GM12878 (cell line): ENCODE data around the gene IFIT5. TPM values are rescaled to one million over a fixed set of nuclear protein-coding genes. Genes with fewer than 3 reads are reported as not detected.

Source experiments
- BHLHE40 ChIP-seq, 2 experiments: fragments of 450-650 bp in 1 of 2; IDR thresholded peaks; 2 replicates each; pipeline ENCODE4 v1.6.1; 2011 to 2017; ENCODE audit warnings: low read depth in 2 of 2, borderline replicate concordance in 1 of 2, improper control_type of control experiment in 1 of 2, low read length in 1 of 2, mild to moderate bottlenecking in 1 of 2
- IKZF2 ChIP-seq, 2 experiments: fragments of 450-650 bp; IDR thresholded peaks; 2 replicates each; pipeline ENCODE4 v1.6.1; 2017; ENCODE audit warnings: mild to moderate bottlenecking in 2 of 2, moderate library complexity in 2 of 2
- MEF2A ChIP-seq: IDR thresholded peaks from 2 replicates; pipeline ENCODE4 v1.6.1; 2011; ENCODE audit warnings: low read depth, mild to moderate bottlenecking, low read length, moderate library complexity; ENCODE audit not compliant: insufficient read depth
- MEF2B ChIP-seq: fragments of 450-650 bp; IDR thresholded peaks from 2 replicates; pipeline ENCODE4 v1.6.1; 2018; ENCODE audit warnings: mild to moderate bottlenecking, moderate library complexity; ENCODE audit not compliant: partially characterized antibody, poor library complexity, severe bottlenecking
- MYC ChIP-seq: IDR thresholded peaks from 2 replicates; pipeline ENCODE4 v1.6.1; 2011; ENCODE audit warnings: mild to moderate bottlenecking, low read length, moderate library complexity, inconsistent platforms; ENCODE audit not compliant: insufficient read depth, insufficient replicate concordance, insufficient read length, severe bottlenecking
- NFIC ChIP-seq: IDR thresholded peaks from 2 replicates; pipeline ENCODE4 v1.6.1; 2012; ENCODE audit warnings: low read depth, mild to moderate bottlenecking, inconsistent platforms, low read length, moderate library complexity
- ZNF207 ChIP-seq: fragments of 450-650 bp; IDR thresholded peaks from 2 replicates; pipeline ENCODE4 v1.6.1; 2014; ENCODE audit warnings: antibody characterized with exemption, mild to moderate bottlenecking, borderline replicate concordance
- polyA plus RNA-seq, 11 experiments: library from polyadenylated mRNA; depleted of rRNA in 4 of 11; unstranded in 6 of 11; stranded (reverse) in 5 of 11; fragments of >200 nt; fragmentation: Nextera tagmentation in 4 of 11; fragmentation: Illumina TruSeq in 1 of 11; extraction: Ambion mirVana in 4 of 11; extraction: Trizol in 1 of 11; gene quantifications; 1 replicate in 1 of 11; 2 replicates in 10 of 11; pipeline versions ENCODE4 v1.2.1 to v1.2.3, GENCODE V29; 2011 to 2016; ENCODE audit warnings: inconsistent platforms in 2 of 11, missing spikeins in 2 of 11, low read depth in 1 of 11
- total RNA-seq, 4 experiments: library from RNA; depleted of rRNA in 3 of 4; stranded (reverse); fragments of >200 nt in 3 of 4; fragmentation: Illumina TruSeq in 1 of 4; extraction: Trizol in 1 of 4; gene quantifications; 2 replicates each; pipeline versions ENCODE4 v1.2.1 to v1.2.3, GENCODE V29; 2013 to 2021
- TF ChIP-seq, protein P1 (sequence below): IDR thresholded peaks from 2 replicates; pipeline ENCODE4 v1.6.1; 2012; ENCODE audit warnings: improper control_type of control experiment, low read depth, low read length; ENCODE audit not compliant: insufficient replicate concordance

IFIT5 gene
- total and polyA plus RNA-seq, 10 of the 15 experiments (the other 5 are each of a cell fraction or from before 2014, with no cell fraction given): 5.9 to 17.0 (median 10.4) TPM

DNA sequence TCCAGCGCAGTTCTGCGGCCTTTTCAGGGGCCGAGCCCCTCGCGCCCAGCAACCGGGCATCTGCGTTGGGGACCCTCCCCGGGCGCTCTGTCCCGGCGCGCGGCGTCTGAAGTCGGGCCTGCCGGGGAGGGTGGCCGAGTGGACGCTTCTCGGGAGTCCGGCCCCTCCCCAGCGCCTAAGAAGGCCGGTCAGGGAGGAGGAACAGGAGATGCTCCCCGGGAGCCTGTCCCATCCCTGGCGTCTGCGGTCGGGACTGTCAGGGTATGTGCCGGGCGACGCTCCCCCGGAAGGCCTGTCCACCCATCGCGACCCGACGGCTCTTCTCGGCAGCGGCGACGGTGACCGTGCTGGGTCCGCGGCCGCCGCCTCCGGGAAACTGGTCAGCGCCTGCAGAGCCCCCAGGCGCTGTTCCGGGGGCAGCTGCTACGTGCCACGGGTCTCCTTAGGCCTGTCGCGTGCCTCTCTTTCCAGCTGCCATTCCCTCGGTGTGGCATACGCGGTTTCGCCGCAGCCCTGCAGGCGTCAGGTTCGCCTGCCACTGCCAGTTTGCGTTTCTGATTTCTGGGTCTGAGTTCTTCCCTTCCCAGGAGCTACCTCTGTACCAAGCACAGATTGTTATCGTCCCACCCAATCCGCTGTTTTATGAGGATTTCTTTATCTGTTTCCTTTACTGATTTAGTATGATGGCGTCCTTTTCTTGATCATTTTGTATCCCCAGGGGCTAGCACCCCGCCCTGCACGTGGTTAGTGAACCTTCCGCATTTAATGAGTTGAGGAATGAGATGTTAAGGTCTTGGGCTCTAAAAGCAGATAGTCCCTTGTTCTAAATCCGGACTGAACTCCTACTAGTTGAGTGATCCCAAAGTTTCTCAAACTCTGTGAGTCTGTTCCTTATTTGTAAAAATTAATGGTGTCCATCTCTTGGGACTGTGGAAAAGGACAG, 782 bp downstream of the IFIT5 start (continued):
- TF ChIP-seq, protein P1, sequence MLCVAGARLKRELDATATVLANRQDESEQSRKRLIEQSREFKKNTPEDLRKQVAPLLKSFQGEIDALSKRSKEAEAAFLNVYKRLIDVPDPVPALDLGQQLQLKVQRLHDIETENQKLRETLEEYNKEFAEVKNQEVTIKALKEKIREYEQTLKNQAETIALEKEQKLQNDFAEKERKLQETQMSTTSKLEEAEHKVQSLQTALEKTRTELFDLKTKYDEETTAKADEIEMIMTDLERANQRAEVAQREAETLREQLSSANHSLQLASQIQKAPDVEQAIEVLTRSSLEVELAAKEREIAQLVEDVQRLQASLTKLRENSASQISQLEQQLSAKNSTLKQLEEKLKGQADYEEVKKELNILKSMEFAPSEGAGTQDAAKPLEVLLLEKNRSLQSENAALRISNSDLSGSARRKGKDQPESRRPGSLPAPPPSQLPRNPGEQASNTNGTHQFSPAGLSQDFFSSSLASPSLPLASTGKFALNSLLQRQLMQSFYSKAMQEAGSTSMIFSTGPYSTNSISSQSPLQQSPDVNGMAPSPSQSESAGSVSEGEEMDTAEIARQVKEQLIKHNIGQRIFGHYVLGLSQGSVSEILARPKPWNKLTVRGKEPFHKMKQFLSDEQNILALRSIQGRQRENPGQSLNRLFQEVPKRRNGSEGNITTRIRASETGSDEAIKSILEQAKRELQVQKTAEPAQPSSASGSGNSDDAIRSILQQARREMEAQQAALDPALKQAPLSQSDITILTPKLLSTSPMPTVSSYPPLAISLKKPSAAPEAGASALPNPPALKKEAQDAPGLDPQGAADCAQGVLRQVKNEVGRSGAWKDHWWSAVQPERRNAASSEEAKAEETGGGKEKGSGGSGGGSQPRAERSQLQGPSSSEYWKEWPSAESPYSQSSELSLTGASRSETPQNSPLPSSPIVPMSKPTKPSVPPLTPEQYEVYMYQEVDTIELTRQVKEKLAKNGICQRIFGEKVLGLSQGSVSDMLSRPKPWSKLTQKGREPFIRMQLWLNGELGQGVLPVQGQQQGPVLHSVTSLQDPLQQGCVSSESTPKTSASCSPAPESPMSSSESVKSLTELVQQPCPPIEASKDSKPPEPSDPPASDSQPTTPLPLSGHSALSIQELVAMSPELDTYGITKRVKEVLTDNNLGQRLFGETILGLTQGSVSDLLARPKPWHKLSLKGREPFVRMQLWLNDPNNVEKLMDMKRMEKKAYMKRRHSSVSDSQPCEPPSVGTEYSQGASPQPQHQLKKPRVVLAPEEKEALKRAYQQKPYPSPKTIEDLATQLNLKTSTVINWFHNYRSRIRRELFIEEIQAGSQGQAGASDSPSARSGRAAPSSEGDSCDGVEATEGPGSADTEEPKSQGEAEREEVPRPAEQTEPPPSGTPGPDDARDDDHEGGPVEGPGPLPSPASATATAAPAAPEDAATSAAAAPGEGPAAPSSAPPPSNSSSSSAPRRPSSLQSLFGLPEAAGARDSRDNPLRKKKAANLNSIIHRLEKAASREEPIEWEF: no peak
- TF ChIP-seq MEF2B: peak; percentile 81
- no peak for TF ChIP-seq MEF2A
- peak; percentile 31 for TF ChIP-seq MYC
- peak; percentile 21 to 50; a peak in 1 of 4 replicates for TF ChIP-seq IKZF2 (IDR thresholded peaks at IDR 0.05)
- peak; percentile 86 to 93 for TF ChIP-seq BHLHE40 (IDR thresholded peaks at IDR 0.05; ENCODE audit: borderline replicate concordance in 1 of 2, low read depth in 2 of 2, low read length in 1 of 2)
- no peak for TF ChIP-seq ZNF207
- no peak for TF ChIP-seq NFIC
